Duodenal mucosa (tissue), 2 donors: ENCODE measurements around the gene ARMH3.

Experiments
- H3K27ac ChIP-seq: one replicate; pipeline ENCODE4 v1.7.0; 2013; ENCODE audit warnings: low read depth, low read length
- H3K27me3 ChIP-seq, 2 donors: one replicate each; pipeline ENCODE4 v1.7.0; 2013; ENCODE audit warnings: low read length in 2 of 2, control low read depth in 1 of 2; ENCODE audit not compliant: insufficient read depth in 2 of 2, control insufficient read depth in 1 of 2
- H3K36me3 ChIP-seq, 2 donors: one replicate each; pipeline ENCODE4 v1.7.0; 2013; ENCODE audit warnings: low read length in 2 of 2, control low read depth in 1 of 2; ENCODE audit not compliant: insufficient read depth in 2 of 2, control insufficient read depth in 1 of 2
- H3K4me1 ChIP-seq, 2 donors: one replicate each; pipeline ENCODE4 v1.7.0; 2013; ENCODE audit warnings: low read length in 2 of 2, control low read depth in 1 of 2; ENCODE audit not compliant: insufficient read depth in 2 of 2, control insufficient read depth in 1 of 2
- H3K4me3 ChIP-seq, 2 donors: one replicate each; pipeline ENCODE4 v1.7.0; 2013; ENCODE audit warnings: low read length in 2 of 2, low read depth in 1 of 2
- H3K9ac ChIP-seq, 2 donors: one replicate each; pipeline ENCODE4 v1.7.0; 2013; ENCODE audit warnings: low read length in 2 of 2, low read depth in 1 of 2
- H3K9me3 ChIP-seq, 2 donors: one replicate each; pipeline ENCODE4 v1.7.0; 2013; ENCODE audit warnings: low read length in 2 of 2, control low read depth in 1 of 2; ENCODE audit not compliant: control insufficient read depth in 1 of 2

The ARMH3 gene, protein sequence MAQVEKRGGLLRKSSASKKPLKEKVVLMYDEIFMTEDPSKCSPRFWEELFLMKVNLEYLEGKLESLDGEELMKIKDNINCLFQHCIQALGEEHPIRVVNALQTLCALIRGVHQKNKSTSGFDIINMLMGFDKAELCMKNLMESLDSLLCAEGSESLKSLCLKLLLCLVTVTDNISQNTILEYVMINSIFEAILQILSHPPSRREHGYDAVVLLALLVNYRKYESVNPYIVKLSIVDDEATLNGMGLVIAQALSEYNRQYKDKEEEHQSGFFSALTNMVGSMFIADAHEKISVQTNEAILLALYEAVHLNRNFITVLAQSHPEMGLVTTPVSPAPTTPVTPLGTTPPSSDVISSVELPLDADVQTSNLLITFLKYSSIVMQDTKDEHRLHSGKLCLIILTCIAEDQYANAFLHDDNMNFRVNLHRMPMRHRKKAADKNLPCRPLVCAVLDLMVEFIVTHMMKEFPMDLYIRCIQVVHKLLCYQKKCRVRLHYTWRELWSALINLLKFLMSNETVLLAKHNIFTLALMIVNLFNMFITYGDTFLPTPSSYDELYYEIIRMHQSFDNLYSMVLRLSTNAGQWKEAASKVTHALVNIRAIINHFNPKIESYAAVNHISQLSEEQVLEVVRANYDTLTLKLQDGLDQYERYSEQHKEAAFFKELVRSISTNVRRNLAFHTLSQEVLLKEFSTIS

DNA sequence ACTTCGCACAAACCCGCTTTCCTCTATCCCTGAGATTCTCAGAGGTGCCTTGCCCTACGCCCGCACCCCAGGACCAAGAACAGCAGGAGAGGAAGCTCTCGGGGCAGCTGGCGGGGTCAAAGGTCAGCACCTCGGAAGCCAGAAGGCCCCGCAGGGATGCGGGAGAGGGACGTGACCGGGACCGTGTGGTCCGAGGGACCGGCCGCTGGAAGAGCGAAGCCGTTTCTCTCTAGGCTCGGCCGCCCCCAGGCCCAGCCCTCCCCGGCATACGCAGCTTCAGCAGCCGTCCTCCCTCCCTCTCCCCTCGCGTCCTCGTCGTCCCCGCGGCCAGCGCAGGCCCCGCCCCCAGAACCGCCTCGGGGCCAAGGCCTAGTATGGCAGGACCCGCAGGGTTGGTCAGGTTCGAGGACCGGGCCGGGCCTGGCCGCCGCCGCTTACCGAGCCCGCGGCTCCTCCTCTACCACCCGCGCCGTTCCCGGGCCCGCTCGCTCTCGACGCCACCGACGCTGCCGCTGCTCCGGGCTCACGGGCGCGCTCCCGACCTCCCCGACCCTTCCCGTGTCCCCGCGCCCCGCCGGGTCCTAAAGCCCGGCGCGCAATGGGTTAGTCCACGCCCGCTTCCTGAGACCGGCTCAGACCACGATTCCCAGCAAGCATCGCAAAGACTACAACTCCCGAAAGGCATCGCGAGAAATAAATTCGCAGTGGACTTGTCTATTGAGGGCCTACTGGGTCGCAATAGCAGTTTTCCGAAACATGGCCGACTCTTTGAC, at the start of gene ARMH3:
ARMH3 (minus strand) TSS at position 527 of the 773 bp plus-strand sequence. CDS start 16,059 bp downstream, outside the sequence.
- Histone ChIP-seq H3K9me3 (no peaks in the 10 kb centered on the region), H3K4me1 (peaks cover 11 to 13% of the 10 kb centered on the region in 2 donors), H3K36me3 (no peaks in the 10 kb centered on the region), H3K27ac (peak within 1 kb of the TSS; percentile 87), H3K27me3 (no peaks in the 10 kb centered on the region), H3K9ac (peak within 1 kb of the TSS; percentile 87 to 89), H3K4me3 (peak within 1 kb of the TSS; percentile 86 to 93)

GRCh38 chr10:102102421-102102820, 46.4 kb upstream of the ARMH3 start:
- H3K4me3 ChIP-seq, result no peak overlapping the region
- H3K27me3 ChIP-seq, result no peaks in the 10 kb centered on the region
- H3K27ac ChIP-seq, result no peak overlapping the region
- H3K4me1 ChIP-seq, result no peaks in the 10 kb centered on the region
- peaks cover 0 to 13% of the 10 kb centered on the region in 2 donors for H3K36me3 ChIP-seq
- H3K9ac ChIP-seq, result no peak overlapping the region
- H3K9me3 ChIP-seq, result no peaks in the 10 kb centered on the region

DNA sequence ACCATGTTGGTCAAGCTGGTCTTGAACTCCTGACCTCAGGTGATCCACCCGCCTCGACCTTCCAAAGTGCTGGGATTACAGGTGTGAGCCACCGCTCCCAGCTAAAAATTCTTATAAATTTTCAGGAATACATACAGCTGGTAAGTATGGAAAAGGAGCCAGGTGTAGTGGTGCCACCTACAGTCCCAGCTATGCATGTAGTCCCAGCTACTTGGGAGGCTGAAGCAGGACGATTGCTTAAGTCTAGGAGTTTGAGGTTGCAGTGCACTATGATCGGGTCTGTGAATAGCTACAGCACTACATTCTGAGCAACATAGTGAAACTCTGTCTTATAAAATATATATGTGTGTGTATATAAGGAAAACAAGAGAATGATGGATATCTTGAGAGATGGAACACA, 45.2 kb upstream of the ARMH3 start:
- Histone ChIP-seq H3K4me3 (no peak overlapping the region), H3K9ac (no peak overlapping the region), H3K9me3 (no peaks in the 10 kb centered on the region), H3K36me3 (peaks cover 0 to 3% of the 10 kb centered on the region in 2 donors), H3K4me1 (no peaks in the 10 kb centered on the region), H3K27ac (no peak overlapping the region), H3K27me3 (no peaks in the 10 kb centered on the region)

GRCh38 chr10:102096449-102096848, 40.5 kb upstream of the ARMH3 start:
- Histone ChIP-seq H3K9ac (no peak overlapping the region), H3K36me3 (peaks cover 0 to 3% of the 10 kb centered on the region in 2 donors), H3K4me3 (no peak overlapping the region), H3K4me1 (no peaks in the 10 kb centered on the region), H3K27ac (no peak overlapping the region), H3K27me3 (no peaks in the 10 kb centered on the region), H3K9me3 (no peaks in the 10 kb centered on the region)

DNA sequence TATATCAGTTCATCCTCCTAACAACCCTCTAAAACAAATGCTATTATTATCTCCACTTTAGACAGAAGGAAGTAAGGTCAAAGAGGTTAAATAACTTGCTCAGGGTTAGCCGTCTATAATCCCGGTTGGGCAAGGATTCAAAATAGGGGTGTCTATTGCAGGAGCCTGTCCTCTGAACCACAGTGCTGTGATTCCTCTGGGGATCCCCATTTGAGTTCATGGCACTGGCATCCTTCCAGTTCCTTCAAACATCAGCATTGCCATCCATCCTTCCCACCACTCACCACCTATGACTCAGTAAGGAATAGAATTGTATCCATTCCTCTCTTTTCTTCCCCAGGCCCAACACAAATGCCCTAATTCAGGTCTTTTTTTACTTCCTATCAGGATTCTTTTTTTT, 34.8 kb upstream of the ARMH3 start:
- Histone ChIP-seq H3K27ac (no peak overlapping the region), H3K4me1 (no peaks in the 10 kb centered on the region), H3K9me3 (no peaks in the 10 kb centered on the region), H3K36me3 (no peaks in the 10 kb centered on the region), H3K27me3 (no peaks in the 10 kb centered on the region), H3K9ac (no peak overlapping the region), H3K4me3 (no peak overlapping the region)

- Histone ChIP-seq H3K27ac (no peak overlapping the region), H3K4me3 (no peak overlapping the region), H3K9me3 (no peaks in the 10 kb centered on the region), H3K4me1 (no peaks in the 10 kb centered on the region), H3K27me3 (no peaks in the 10 kb centered on the region), H3K9ac (no peak overlapping the region), H3K36me3 (no peaks in the 10 kb centered on the region)
These were observed 30.2 kb upstream of the ARMH3 start for GRCh38 chr10:102086196-102086595.

GRCh38 chr10:102085336-102085735, 29.4 kb upstream of the ARMH3 start:
- no peaks in the 10 kb centered on the region for H3K9me3 ChIP-seq
- H3K27me3 ChIP-seq, result no peaks in the 10 kb centered on the region
- no peak overlapping the region for H3K4me3 ChIP-seq
- no peaks in the 10 kb centered on the region for H3K4me1 ChIP-seq
- no peak overlapping the region for H3K9ac ChIP-seq
- H3K27ac ChIP-seq, result no peak overlapping the region
- H3K36me3 ChIP-seq, result no peaks in the 10 kb centered on the region

DNA sequence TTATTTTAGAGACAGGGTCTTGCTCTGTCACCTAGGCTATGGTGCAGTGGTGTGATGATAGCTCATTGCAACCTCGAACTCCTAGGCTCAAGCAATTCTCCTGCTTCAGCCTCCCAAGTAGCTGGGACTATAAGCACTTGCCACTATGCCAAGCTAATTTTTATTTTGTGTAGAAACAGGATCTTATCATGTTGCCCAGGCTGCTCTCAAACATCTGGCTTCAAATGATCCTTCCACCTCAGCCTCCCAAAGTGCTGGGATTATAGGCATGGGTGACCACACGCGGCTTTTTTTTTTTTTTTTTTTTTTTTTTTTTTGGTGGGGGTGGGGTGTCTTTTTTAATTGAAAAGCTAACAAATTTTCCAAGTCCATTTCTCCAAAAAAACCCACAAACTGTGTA, 27.6 kb upstream of the ARMH3 start:
- Histone ChIP-seq H3K4me1 (no peaks in the 10 kb centered on the region), H3K36me3 (no peaks in the 10 kb centered on the region), H3K4me3 (no peak overlapping the region), H3K9ac (no peak overlapping the region), H3K27me3 (no peaks in the 10 kb centered on the region), H3K9me3 (no peaks in the 10 kb centered on the region), H3K27ac (no peak overlapping the region)

DNA sequence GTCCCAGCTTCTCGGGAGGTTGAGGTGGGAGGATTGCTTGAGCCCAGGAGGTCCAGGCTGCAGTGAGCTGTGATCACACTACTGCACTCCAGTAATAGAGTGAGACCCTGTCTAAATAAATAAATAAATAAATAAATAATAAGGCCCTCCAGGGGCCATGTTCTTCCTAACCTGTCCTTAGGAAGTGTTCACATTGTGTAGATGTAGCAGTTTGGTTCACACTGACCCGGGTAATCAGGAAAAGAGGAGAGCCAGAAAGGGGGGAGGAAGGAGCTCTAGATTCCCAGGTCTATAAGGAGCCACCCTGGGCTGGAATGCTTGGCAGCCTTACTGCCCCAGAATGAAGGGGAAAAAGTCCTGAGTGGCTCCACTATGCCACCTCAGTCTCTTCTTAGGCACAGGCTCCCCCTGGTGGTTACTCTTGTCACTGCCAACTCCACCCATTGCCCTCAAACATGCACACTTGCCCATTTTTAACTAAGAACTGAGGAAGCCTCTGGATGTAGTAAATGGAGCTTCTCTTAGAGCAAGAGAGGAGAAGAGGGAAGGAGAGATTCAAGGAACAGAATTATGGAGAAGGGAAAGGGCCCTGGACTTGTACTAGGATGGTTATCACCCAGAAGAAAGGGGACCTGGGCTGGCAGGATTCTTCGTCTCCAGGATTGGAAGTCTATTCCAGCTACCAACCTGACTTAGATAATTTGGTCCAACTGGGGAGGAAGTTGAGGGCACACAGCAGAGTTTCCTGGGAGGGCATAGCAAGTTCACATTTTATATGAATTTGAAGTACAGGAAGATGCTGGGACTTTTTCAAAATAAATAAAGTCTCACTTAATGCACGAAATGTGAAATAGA, 16.9 kb upstream of the ARMH3 start:
- Histone ChIP-seq H3K9ac (no peak overlapping the region), H3K4me3 (no peak overlapping the region), H3K27ac (no peak overlapping the region), H3K9me3 (no peaks in the 10 kb centered on the region), H3K4me1 (peaks cover 6 to 8% of the 10 kb centered on the region in 2 donors), H3K27me3 (no peaks in the 10 kb centered on the region), H3K36me3 (no peaks in the 10 kb centered on the region)
